Neural progenitor cell (in vitro differentiated cells): ENCODE data around the gene NPHP4. TPM values are rescaled to one million over a fixed set of nuclear protein-coding genes. Genes with fewer than 3 reads are reported as not detected.

Experiments
- DNase-seq: peaks from one replicate; pipeline ENCODE4 v3.0.0-alpha.2; 2016; ENCODE audit warnings: low spot score
- H2AFZ ChIP-seq: fragments of 200-600 bp; sonication (generic); replicated peaks from 2 replicates; pipeline ENCODE4 v1.6.1; 2016; ENCODE audit warnings: antibody characterized with exemption
- H3F3A ChIP-seq: fragments of 200-600 bp; sonication (generic); 2 replicates; pipeline ENCODE4 v1.6.1; 2016; ENCODE audit warnings: antibody characterized with exemption, low read depth
- H3K27ac ChIP-seq: fragments of 200-600 bp; sonication (generic); 2 replicates; pipeline ENCODE4 v1.5.1; 2016; ENCODE audit warnings: mild to moderate bottlenecking
- H3K27me3 ChIP-seq: fragments of 200-600 bp; sonication (generic); 2 replicates; pipeline ENCODE4 v1.6.1; 2016; ENCODE audit warnings: mild to moderate bottlenecking, moderate library complexity
- H3K36me3 ChIP-seq: fragments of 200-600 bp; sonication (generic); 2 replicates; pipeline ENCODE4 v1.5.1; 2016
- H3K4me1 ChIP-seq: fragments of 200-600 bp; sonication (generic); 2 replicates; pipeline ENCODE4 v1.6.1; 2016; ENCODE audit warnings: mixed run types
- H3K4me2 ChIP-seq: fragments of 200-600 bp; sonication (generic); 2 replicates; pipeline ENCODE4 v1.6.1; 2016
- H3K4me3 ChIP-seq: fragments of 200-600 bp; sonication (generic); 2 replicates; pipeline ENCODE4 v1.5.1; 2016
- H3K79me2 ChIP-seq: fragments of 200-600 bp; sonication (generic); 2 replicates; pipeline ENCODE4 v1.6.1; 2016; ENCODE audit warnings: low read depth
- H3K9ac ChIP-seq: fragments of 200-600 bp; sonication (generic); 2 replicates; pipeline ENCODE4 v1.6.1; 2016
- H3K9me3 ChIP-seq: fragments of 200-600 bp; sonication (generic); 2 replicates; pipeline ENCODE4 v1.5.1; 2016; ENCODE audit warnings: low read depth
- H4K20me1 ChIP-seq: fragments of 200-600 bp; sonication (generic); 2 replicates; pipeline ENCODE4 v1.6.1; 2016; ENCODE audit warnings: low read depth
- H3K27ac Mint-ChIP-seq: 3 replicates; pipeline ENCODE4 v1.8.0; 2021; ENCODE audit warnings: mixed read lengths
- H3K27me3 Mint-ChIP-seq: 2 replicates; pipeline ENCODE4 v1.8.0; 2022; ENCODE audit warnings: low read depth, mild to moderate bottlenecking, inconsistent platforms, moderate library complexity, mixed read lengths; ENCODE audit not compliant: insufficient read depth
- H3K36me3 Mint-ChIP-seq: 3 replicates; pipeline ENCODE4 v1.8.0; 2021; ENCODE audit warnings: mixed read lengths
- H3K4me1 Mint-ChIP-seq: 3 replicates; pipeline ENCODE4 v1.8.0; 2021; ENCODE audit warnings: mixed read lengths
- H3K4me3 Mint-ChIP-seq: 3 replicates; pipeline ENCODE4 v1.8.0; 2021; ENCODE audit warnings: mild to moderate bottlenecking, moderate library complexity, mixed read lengths
- H3K9me3 Mint-ChIP-seq: 3 replicates; pipeline ENCODE4 v1.8.0; 2020; ENCODE audit warnings: mixed read lengths
- CTCF ChIP-seq: fragments of 200-600 bp; sonication (generic); IDR thresholded peaks from 2 replicates; pipeline ENCODE4 v1.5.1; 2017; ENCODE audit warnings: antibody characterized with exemption, mild to moderate bottlenecking
- EZH2 ChIP-seq: fragments of 200-600 bp; sonication (generic); IDR thresholded peaks from 2 replicates; pipeline ENCODE4 v1.6.1; 2017; ENCODE audit warnings: antibody characterized with exemption, mild to moderate bottlenecking, moderate library complexity
- EZH2phosphoT487 ChIP-seq: fragments of 200-600 bp; sonication (generic); IDR thresholded peaks from 2 replicates; pipeline ENCODE4 v1.6.1; 2017; ENCODE audit warnings: antibody characterized with exemption
- total RNA-seq: library from RNA; depleted of rRNA; stranded (reverse); fragments of >200 nt; gene quantifications from 2 replicates; pipeline ENCODE4 v1.2.3, GENCODE V29; 2015; ENCODE audit warnings: low replicate concordance

The NPHP4 gene
- total RNA-seq, 1 donor from 2014 or later = 8.9 TPM

DNA sequence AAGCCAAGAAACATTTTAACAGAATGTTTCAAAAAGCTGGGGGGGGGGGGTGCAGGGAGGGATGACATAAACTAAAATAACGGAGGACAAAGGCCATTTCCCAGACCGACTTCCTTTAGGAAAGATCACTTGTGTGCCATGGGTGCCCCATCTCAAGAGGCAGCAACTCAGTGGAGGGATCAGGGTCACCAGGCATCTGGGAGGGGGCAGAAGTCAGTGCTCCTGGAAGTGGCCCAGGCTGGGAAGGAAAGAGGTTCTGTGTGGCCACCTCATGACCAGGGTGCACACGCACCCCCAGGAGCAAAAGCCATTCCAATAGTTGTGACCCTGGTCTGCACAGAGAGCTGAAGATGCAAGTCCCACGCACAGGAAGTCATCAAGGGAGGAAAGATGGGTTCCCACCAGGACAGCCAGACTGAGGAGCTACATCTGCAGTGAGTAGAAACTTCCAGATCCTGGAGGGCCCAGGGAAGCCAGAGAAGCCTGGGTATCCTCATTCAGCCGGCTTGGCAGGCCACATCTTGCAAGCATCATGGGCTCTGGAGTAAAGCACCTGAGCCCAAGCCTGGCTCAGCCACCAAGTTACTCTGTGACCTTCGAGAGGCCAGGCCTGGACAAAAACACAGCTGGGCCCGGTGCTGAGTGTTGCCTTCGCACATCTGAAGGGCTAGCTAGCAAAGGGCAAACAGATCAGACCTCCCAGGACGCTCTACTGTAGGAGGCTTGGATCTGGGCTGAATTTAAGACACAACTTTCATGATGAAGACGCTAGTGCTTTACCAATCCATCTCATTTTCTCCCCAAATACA, 36.0 kb downstream of the NPHP4 start:
- H3K4me2 ChIP-seq = no peak overlapping the region
- H3K4me1 Mint-ChIP-seq = no peaks in the 10 kb centered on the region
- no peak overlapping the region for H3K9ac ChIP-seq
- no peaks in the 10 kb centered on the region for H3F3A ChIP-seq
- H3K4me1 ChIP-seq = no peaks in the 10 kb centered on the region
- H3K27ac ChIP-seq = no peak overlapping the region
- no peak overlapping the region for H3K4me3 ChIP-seq
- H3K36me3 ChIP-seq = peaks cover 5% of the 10 kb centered on the region
- DNase-seq = no peak
- H3K36me3 Mint-ChIP-seq = peaks cover 27% of the 10 kb centered on the region
- no peak overlapping the region for H3K4me3 Mint-ChIP-seq
- H3K27me3 Mint-ChIP-seq = no peaks in the 10 kb centered on the region
- TF ChIP-seq CTCF (no peak), EZH2 (no peak), EZH2phosphoT487 (no peak)
- H3K27ac Mint-ChIP-seq = no peak overlapping the region
- H3K27me3 ChIP-seq = no peaks in the 10 kb centered on the region
- H3K79me2 ChIP-seq = no peaks in the 10 kb centered on the region
- no peaks in the 10 kb centered on the region for H3K9me3 ChIP-seq
- H3K9me3 Mint-ChIP-seq = no peaks in the 10 kb centered on the region
- H2AFZ ChIP-seq = no peak overlapping the region
- no peaks in the 10 kb centered on the region for H4K20me1 ChIP-seq

- no peaks in the 10 kb centered on the region for H3K4me1 ChIP-seq
- TF ChIP-seq EZH2 (no peak), EZH2phosphoT487 (no peak), CTCF (no peak)
- no peak overlapping the region for H3K4me2 ChIP-seq
- H3K79me2 ChIP-seq = no peaks in the 10 kb centered on the region
- H3K4me3 Mint-ChIP-seq = no peak overlapping the region
- H2AFZ ChIP-seq = no peak overlapping the region
- H3K27me3 Mint-ChIP-seq = no peaks in the 10 kb centered on the region
- no peaks in the 10 kb centered on the region for H3K4me1 Mint-ChIP-seq
- H3K27me3 ChIP-seq = no peaks in the 10 kb centered on the region
- peaks cover 5% of the 10 kb centered on the region for H3K36me3 ChIP-seq
- H3F3A ChIP-seq = no peaks in the 10 kb centered on the region
- peaks cover 24% of the 10 kb centered on the region for H3K36me3 Mint-ChIP-seq
- no peak overlapping the region for H3K9ac ChIP-seq
- no peaks in the 10 kb centered on the region for H3K9me3 ChIP-seq
- no peaks in the 10 kb centered on the region for H4K20me1 ChIP-seq
- no peak overlapping the region for H3K4me3 ChIP-seq
- no peaks in the 10 kb centered on the region for H3K9me3 Mint-ChIP-seq
- no peak overlapping the region for H3K27ac ChIP-seq
- DNase-seq = no peak
- H3K27ac Mint-ChIP-seq = no peak overlapping the region
Measured at GRCh38 chr1:5955479-5955977, 36.7 kb downstream of the NPHP4 start.

DNA sequence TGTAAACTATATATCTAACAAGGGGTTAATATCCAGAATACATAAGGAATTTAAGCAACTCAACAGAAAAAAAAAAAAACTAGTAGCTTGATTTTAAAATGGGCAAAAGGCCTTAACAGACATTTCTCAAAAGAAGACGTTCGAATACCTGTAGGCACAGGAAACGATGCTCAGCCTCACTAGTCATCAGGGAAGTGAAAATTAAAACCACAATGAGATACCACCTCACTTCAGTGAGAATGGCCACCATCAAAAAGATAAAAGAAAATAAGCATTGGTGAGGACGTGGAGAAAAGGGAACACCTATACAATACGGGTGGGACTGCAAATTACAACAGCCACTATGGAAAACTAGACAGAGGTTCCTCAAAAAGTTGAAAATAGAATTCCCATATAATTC, 37.3 kb downstream of the NPHP4 start:
- no peaks in the 10 kb centered on the region for H3K79me2 ChIP-seq
- H2AFZ ChIP-seq = no peak overlapping the region
- H4K20me1 ChIP-seq = no peaks in the 10 kb centered on the region
- peaks cover 20% of the 10 kb centered on the region for H3K36me3 Mint-ChIP-seq
- no peak overlapping the region for H3K4me3 ChIP-seq
- no peak overlapping the region for H3K4me2 ChIP-seq
- no peaks in the 10 kb centered on the region for H3K4me1 ChIP-seq
- H3K27ac ChIP-seq = no peak overlapping the region
- H3K36me3 ChIP-seq = peaks cover 5% of the 10 kb centered on the region
- H3K4me3 Mint-ChIP-seq = no peak overlapping the region
- no peaks in the 10 kb centered on the region for H3K9me3 Mint-ChIP-seq
- no peaks in the 10 kb centered on the region for H3K9me3 ChIP-seq
- no peaks in the 10 kb centered on the region for H3K27me3 ChIP-seq
- DNase-seq = no peak
- H3K27ac Mint-ChIP-seq = no peak overlapping the region
- no peaks in the 10 kb centered on the region for H3K4me1 Mint-ChIP-seq
- H3K9ac ChIP-seq = no peak overlapping the region
- no peaks in the 10 kb centered on the region for H3F3A ChIP-seq
- TF ChIP-seq EZH2phosphoT487 (no peak), EZH2 (no peak), CTCF (no peak)
- no peaks in the 10 kb centered on the region for H3K27me3 Mint-ChIP-seq
